HG02938 (cell line): ENCODE results near the gene FLT3LG.

Experiments
- ATAC-seq: cut with Tn5 transposase; IDR thresholded peaks from one replicate; pipeline ENCODE4 v1.9.1; 2021; ENCODE audit warnings: mild to moderate bottlenecking, moderate library complexity; ENCODE audit not compliant: unreplicated experiment

Gene FLT3LG

DNA sequence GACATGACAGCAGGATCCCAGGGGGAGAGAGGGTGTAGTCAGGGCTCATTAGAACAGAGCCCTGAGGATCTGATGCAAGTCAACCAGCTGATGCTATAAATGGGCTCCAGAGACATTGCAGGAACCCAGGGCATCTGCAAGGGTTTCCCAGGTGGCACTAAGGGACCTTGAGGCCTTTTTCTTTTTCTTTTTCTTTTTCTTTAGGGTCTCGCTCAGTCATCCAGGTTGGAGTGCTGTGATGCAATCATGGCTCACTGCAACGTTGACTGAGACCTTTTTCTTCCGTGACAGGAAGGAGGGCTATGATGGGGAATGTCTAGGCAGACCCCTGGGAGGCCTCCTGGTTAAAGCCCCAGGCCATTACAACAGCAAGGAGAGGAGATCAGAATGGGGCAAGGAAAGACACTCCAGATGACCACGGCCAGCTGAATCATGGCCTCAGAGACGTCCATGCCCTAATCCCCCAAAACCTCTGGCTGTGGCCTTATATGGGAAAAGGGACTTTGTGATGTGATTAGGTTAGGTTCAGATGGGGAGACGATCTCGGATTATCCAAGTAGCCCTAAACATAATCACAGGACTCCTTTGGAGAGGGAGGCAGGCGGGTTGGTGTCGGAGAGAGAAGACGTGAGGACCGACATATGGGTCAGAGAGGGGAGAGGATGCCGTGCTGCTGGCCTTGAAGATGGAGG is 33.9 kb downstream of the FLT3LG start:
- ATAC-seq, result no peak

DNA sequence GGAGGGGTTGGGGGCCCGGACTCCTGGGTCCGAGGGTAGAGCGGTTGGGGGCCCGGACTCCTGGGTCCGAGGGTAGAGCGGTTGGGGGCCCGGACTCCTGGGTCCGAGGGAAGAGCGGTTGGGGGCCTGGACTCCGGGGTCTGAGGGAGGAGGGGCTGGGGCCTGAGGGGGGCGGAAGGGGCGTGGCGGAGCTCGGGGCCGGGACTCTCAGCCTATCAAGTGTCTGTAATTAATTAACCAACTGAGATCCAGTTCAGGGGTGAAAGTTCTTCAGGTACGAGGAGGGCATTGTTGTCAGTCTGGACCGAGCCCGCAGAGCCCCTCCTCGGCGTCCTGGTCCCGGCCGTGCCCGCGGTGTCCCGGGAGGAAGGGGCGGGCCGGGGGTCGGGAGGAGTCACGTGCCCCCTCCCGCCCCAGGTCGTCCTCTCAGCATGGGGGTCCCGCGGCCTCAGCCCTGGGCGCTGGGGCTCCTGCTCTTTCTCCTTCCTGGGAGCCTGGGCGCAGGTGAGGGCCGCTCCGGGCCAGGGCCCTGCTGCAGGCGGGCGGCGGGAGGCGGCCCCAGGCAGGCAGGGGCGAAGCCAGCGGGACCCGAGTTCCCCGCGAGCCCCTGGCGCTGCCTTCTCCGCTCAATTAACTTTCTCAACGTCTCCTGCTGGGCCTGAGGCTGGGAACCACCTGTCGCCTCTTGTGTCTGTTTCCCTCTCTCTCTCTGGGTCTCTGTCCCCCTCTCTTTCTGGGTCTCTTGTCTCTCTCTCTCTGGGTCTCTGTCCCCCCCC is 39.1 kb downstream of the FLT3LG start:
- ATAC-seq, result no peak

DNA sequence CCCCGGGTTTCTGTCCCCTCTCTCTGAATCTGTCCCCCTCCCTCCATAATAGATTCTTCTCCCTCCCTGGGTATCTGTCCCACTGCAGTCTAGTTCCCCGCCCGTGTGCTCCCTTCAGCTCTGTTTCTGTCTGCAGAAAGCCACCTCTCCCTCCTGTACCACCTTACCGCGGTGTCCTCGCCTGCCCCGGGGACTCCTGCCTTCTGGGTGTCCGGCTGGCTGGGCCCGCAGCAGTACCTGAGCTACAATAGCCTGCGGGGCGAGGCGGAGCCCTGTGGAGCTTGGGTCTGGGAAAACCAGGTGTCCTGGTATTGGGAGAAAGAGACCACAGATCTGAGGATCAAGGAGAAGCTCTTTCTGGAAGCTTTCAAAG is 39.7 kb downstream of the FLT3LG start:
- no peak for ATAC-seq

- ATAC-seq, result no peak
Measured at GRCh38 chr19:49514151-49514550, 40.1 kb downstream of the FLT3LG start.

GRCh38 chr19:49515767-49516166 is 41.8 kb downstream of the FLT3LG start:
- ATAC-seq, result no peak

GRCh38 chr19:49518033-49518432 is 44.0 kb downstream of the FLT3LG start:
- ATAC-seq, result no peak

DNA sequence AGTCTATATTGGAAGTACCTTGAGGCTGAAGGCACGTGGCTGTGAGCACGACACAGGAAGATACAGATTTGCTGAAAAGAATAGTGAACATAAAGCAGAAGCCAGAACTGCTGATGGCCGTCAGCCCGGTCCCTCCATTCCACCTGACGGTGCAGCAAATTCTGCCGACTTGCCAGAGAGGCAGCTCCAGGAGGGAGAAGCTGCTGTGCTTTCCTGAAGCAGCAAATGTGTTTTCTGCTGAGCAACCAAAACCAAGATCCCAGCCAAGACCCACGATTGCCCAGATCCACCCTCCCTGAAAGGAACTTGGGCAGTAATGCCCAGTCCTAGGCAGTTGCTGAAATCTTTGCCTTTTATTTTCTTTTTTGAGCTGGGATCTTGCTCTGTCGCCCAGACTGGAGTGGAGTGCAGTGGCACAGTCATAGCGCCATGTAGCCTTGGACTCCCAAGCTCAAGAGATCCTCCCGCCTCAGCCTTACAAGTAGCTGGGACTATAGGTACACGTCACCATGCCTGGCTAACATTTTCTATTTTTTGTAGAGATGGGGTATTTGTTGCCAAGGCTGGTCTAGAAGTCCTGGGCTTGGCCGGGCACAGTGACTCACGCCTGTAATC is 46.8 kb downstream of the FLT3LG start:
- no peak for ATAC-seq

- no peak for ATAC-seq
Measured at GRCh38 chr19:49524812-49525455, 50.9 kb downstream of the FLT3LG start.

DNA sequence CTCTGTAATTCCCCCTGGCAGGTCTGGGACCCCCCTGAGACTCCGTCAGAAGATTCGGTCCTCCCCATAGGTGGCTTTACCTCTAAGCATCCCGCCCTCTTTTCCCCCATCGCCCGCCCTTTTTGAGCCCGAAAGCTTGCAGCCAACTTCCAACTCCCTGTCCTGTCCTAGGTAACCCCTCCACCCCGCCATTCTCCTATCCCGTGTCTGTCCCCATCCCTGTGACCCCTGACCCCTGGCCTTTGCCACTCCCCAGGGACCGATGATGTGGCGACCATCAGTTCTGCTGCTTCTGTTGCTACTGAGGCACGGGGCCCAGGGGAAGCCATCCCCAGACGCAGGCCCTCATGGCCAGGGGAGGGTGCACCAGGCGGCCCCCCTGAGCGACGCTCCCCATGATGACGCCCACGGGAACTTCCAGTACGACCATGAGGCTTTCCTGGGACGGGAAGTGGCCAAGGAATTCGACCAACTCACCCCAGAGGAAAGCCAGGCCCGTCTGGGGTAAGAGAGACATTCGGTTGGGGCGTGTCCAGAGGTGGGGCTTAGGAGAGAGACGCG is 54.3 kb downstream of the FLT3LG start:
- ATAC-seq, result no peak

DNA sequence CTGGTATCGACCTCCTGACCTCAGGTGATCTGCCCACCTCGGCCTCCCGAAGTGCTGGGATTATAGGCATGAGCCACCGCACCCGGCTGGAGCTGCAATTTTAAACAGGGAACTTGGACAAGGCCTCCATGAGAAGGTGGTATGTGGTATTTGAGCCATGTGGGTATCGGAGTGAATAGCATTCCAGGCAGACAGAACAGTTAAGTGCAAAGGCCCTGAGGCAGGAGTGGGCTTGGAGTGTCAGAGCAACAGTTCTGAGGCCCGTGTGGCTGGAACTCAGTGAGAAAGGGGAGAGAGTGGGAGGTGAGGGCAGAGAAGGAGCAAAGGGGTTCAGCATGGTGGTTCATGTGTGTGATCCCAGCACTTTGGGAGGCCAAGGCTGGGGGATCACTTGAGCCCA is 56.7 kb downstream of the FLT3LG start:
- ATAC-seq, result no peak

- no peak for ATAC-seq
Measured at GRCh38 chr19:49533551-49534488, 59.8 kb downstream of the FLT3LG start.

- no peak for ATAC-seq
Measured at GRCh38 chr19:49534632-49535385, 60.8 kb downstream of the FLT3LG start.
